GM10248 (cell line): Measurements from ENCODE around the gene DSCAM.

Experiments used
- CTCF ChIA-PET: fragments of 300-600 bp; sonication (Branson Sonifier 250); formaldehyde crosslinking; extraction: SDS; loops from one replicate; lab custom pipeline; 2021; ENCODE audit warnings: antibody characterized with exemption; lab: Yijun Ruan, JAX
- POLR2A ChIA-PET: fragments of 350-650 bp; sonication (Branson Sonifier 250); formaldehyde crosslinking; extraction: SDS; loops from one replicate; lab custom pipeline; 2020; ENCODE audit warnings: antibody characterized with exemption; lab: Yijun Ruan, JAX
- DNase-seq: peaks from one replicate; pipeline ENCODE4 v3.0.0; 2012; ENCODE audit errors: extremely low spot score
- TF ChIP-seq, protein P1 (sequence below): IDR thresholded peaks from 2 replicates; pipeline ENCODE4 v1.5.1; 2012; ENCODE audit warnings: mild to moderate bottlenecking, low read depth; ENCODE audit errors: extremely low read depth, missing control alignments, control extremely low read depth

The DSCAM gene

GRCh38 chr21:40349591-40349990 lies 497.4 kb downstream of the DSCAM start:
- DNase-seq: no peak
- ChIA-PET CTCF (no interaction called here), POLR2A (no interaction called here)
- TF ChIP-seq, protein P1, sequence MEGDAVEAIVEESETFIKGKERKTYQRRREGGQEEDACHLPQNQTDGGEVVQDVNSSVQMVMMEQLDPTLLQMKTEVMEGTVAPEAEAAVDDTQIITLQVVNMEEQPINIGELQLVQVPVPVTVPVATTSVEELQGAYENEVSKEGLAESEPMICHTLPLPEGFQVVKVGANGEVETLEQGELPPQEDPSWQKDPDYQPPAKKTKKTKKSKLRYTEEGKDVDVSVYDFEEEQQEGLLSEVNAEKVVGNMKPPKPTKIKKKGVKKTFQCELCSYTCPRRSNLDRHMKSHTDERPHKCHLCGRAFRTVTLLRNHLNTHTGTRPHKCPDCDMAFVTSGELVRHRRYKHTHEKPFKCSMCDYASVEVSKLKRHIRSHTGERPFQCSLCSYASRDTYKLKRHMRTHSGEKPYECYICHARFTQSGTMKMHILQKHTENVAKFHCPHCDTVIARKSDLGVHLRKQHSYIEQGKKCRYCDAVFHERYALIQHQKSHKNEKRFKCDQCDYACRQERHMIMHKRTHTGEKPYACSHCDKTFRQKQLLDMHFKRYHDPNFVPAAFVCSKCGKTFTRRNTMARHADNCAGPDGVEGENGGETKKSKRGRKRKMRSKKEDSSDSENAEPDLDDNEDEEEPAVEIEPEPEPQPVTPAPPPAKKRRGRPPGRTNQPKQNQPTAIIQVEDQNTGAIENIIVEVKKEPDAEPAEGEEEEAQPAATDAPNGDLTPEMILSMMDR: no peak

DNA sequence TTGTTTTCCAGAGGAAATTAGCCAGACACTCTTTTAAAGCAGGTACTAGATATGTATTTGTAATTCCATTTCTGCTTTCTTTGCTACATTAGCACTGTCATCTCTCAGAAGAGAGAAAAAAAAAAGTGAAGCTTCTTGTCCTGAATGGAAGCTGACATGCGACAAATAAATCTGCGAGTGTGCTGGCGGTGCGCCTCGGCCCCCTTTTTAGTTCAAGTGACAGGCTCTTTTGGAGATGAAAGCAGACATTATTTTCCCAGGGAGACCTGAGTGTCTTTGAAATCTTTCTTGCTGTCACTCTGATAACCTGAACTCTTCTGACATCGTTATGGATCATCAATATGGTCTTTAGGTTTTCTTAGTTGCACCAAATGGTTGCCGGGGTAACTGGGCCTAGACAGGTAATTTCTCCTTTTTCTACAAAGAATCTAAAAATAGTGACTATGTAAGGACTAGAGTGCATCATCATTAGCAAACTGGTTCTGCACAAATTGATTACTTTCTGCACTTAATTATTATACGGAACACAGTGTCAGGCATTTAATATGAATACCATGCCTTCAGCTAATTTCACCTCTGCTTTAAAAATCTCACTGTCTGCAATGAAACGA lies 501.1 kb downstream of the DSCAM start:
- POLR2A ChIA-PET: no interaction called here
- CTCF ChIA-PET: no interaction called here
- no peak for DNase-seq

DNA sequence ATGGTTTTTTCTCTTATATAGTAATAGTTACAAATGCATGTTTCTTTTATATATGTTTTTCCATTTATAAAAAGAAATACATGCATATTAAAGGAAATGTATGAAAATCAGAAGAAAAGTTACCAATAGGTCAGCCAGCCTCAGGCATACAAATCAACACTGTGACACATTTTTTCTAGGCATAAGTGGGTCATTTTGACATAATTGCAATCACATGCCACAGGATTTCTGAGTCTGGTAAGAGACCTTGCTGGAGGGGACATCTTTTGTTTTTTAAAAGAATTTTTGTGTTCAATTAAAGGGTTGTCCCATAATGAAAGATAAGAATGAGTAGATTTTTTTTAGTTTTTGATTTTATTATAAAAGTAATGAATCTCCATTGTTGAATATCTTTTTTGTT lies 506.6 kb downstream of the DSCAM start:
- ChIA-PET CTCF (interaction anchor here (1.3 kb wide), 1 partner anchor 15 kb away, joined by 3 read pairs; no protein-coding TSS in a partner anchor), POLR2A (no interaction called here)
- no peak for DNase-seq
- TF ChIP-seq, protein P1: no peak

More for the DNA sequence above, 501.1 kb downstream of the DSCAM start:
- TF ChIP-seq, protein P1: no peak

GRCh38 chr21:40339050-40339449 lies 507.9 kb downstream of the DSCAM start:
- DNase-seq: no peak
- ChIA-PET POLR2A (no interaction called here), CTCF (interaction anchor here (0.9 kb wide), 1 partner anchor 11 kb away, joined by 3 read pairs; no protein-coding TSS in a partner anchor)
- TF ChIP-seq, protein P1: no peak

- POLR2A ChIA-PET: no interaction called here
- CTCF ChIA-PET: no interaction called here
- TF ChIP-seq, protein P1: no peak
- DNase-seq: no peak
These were observed 509.0 kb downstream of the DSCAM start for GRCh38 chr21:40337981-40338380.

- no peak for DNase-seq
- CTCF ChIA-PET: no interaction called here
- TF ChIP-seq, protein P1: no peak
- POLR2A ChIA-PET: no interaction called here
These were observed 511.3 kb downstream of the DSCAM start for GRCh38 chr21:40335704-40336103.

- CTCF ChIA-PET: no interaction called here
- POLR2A ChIA-PET: no interaction called here
- TF ChIP-seq, protein P1: no peak
- no peak for DNase-seq
These were observed 512.8 kb downstream of the DSCAM start for GRCh38 chr21:40334159-40334558.
